Parathyroid adenoma (tissue), 2 donors: Measurements from ENCODE around the gene SLC6A13.

ENCODE experiments used
- H2AFZ ChIP-seq: fragments of 300-600 bp; sonication (generic); one replicate; pipeline ENCODE4 v1.7.0; 2017; ENCODE audit warnings: antibody characterized with exemption, mild to moderate bottlenecking
- H3K27ac ChIP-seq: fragments of 300-600 bp; sonication (generic); one replicate; pipeline ENCODE4 v1.7.0; 2017
- H3K27me3 ChIP-seq: fragments of 300-600 bp; sonication (generic); one replicate; pipeline ENCODE4 v1.7.0; 2017; ENCODE audit warnings: low read length; ENCODE audit not compliant: control insufficient read depth, insufficient read depth
- H3K36me3 ChIP-seq: fragments of 300-600 bp; sonication (generic); one replicate; pipeline ENCODE4 v1.7.0; 2017; ENCODE audit warnings: low read length; ENCODE audit not compliant: control insufficient read depth, insufficient read depth
- H3K4me1 ChIP-seq: fragments of 300-600 bp; sonication (generic); one replicate; pipeline ENCODE4 v1.7.0; 2017; ENCODE audit warnings: control low read depth
- H3K4me2 ChIP-seq: fragments of 300-600 bp; sonication (generic); one replicate; pipeline ENCODE4 v1.7.0; 2017; ENCODE audit warnings: low read length
- H3K4me3 ChIP-seq: fragments of 300-600 bp; sonication (generic); one replicate; pipeline ENCODE4 v1.7.0; 2017; ENCODE audit warnings: low read depth, low read length
- H3K79me2 ChIP-seq: fragments of 300-600 bp; sonication (generic); one replicate; pipeline ENCODE4 v1.7.0; 2017; ENCODE audit warnings: control low read depth
- H3K9ac ChIP-seq: fragments of 300-600 bp; sonication (generic); one replicate; pipeline ENCODE4 v1.7.0; 2017; ENCODE audit warnings: mild to moderate bottlenecking
- H3K9me3 ChIP-seq: fragments of 300-600 bp; sonication (generic); one replicate; pipeline ENCODE4 v1.7.0; 2017; ENCODE audit warnings: low read length; ENCODE audit not compliant: control insufficient read depth
- TF ChIP-seq, protein P1 (sequence below): fragments of 300-600 bp; sonication (generic); IDR thresholded peaks from one replicate; pipeline ENCODE4 v1.7.0; 2017; ENCODE audit warnings: antibody characterized with exemption, mild to moderate bottlenecking
- donor health status: primary hyperparathyroidism.

SLC6A13 gene

DNA sequence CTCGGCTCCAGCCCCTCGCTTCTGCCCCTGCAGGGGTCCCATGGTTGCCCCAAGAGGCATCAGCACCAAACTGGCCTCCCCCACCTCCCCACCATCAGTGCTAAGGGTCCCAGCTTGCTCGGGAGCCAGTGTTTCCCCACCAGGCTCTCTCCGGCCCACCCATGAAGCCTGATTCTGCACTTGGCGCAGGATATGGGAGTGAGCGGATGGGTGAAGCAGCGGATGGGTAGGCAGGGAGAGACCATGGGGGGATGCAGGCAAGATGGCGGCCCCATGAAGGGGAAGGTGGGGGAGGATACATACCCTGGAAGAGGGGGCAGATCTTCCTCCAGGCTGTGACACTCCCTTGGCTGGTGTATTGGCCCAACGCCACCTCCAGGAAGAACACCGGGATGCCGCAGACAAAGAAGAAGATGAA, 58.4 kb downstream of the SLC6A13 start:
- no peak overlapping the region for H3K9ac ChIP-seq
- H2AFZ ChIP-seq, result peak overlapping the region; percentile 92
- TF ChIP-seq, protein P1, sequence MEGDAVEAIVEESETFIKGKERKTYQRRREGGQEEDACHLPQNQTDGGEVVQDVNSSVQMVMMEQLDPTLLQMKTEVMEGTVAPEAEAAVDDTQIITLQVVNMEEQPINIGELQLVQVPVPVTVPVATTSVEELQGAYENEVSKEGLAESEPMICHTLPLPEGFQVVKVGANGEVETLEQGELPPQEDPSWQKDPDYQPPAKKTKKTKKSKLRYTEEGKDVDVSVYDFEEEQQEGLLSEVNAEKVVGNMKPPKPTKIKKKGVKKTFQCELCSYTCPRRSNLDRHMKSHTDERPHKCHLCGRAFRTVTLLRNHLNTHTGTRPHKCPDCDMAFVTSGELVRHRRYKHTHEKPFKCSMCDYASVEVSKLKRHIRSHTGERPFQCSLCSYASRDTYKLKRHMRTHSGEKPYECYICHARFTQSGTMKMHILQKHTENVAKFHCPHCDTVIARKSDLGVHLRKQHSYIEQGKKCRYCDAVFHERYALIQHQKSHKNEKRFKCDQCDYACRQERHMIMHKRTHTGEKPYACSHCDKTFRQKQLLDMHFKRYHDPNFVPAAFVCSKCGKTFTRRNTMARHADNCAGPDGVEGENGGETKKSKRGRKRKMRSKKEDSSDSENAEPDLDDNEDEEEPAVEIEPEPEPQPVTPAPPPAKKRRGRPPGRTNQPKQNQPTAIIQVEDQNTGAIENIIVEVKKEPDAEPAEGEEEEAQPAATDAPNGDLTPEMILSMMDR, result no peak
- H3K27ac ChIP-seq, result peak overlapping the region; percentile 21
- H3K4me3 ChIP-seq, result peak overlapping the region; percentile 43
- no peaks in the 10 kb centered on the region for H3K36me3 ChIP-seq
- H3K4me1 ChIP-seq, result peaks cover 15% of the 10 kb centered on the region
- H3K27me3 ChIP-seq, result no peaks in the 10 kb centered on the region
- H3K4me2 ChIP-seq, result peak overlapping the region; percentile 81
- H3K9me3 ChIP-seq, result no peaks in the 10 kb centered on the region
- H3K79me2 ChIP-seq, result no peaks in the 10 kb centered on the region

DNA sequence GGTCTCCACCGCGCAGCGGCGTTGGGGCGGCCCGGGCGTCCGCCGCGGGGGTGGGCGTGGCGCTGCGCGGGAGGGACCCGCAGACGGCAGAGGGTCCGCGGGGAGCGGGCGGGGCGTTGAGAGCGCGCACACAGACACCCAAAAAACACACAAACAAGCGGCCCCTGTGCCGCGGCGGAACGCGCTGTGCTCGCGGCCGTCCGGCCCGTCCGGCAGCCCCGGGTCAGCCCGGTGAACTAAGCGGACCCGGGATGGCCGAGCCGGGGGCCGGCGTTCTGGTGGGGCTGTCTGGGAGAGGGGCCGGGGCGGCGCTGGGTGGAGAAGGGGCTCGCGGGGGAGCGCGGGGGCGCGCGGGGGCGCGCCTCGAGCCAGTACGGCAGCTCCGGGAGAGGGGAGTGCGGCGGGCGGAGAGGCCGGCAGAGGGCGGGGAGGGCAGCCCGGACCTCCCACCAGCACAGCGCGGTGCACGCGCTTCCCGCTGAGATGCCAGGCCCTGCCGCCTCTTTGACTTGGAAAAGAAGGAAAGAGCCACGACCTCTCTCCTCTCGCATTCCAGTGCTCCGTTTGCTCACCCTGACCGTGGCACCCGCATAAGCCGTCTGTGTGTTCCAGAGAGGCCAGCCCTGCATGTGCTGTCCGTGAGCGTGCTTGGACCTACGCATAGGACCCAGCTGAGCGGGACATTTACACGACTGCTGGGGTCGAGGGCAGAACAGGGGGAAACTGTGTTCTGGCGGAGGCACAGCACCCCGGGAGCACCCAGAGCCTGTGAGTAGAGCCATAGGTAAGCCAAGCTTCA, 59.0 kb downstream of the SLC6A13 start:
- Histone ChIP-seq H3K27ac (peak overlapping the region; percentile 21), H3K9me3 (no peaks in the 10 kb centered on the region), H3K27me3 (no peaks in the 10 kb centered on the region), H3K4me1 (peaks cover 21% of the 10 kb centered on the region), H3K9ac (peak overlapping the region; percentile 65), H2AFZ (peak overlapping the region; percentile 92), H3K4me3 (peak overlapping the region; percentile 43), H3K4me2 (peak overlapping the region; percentile 81), H3K36me3 (no peaks in the 10 kb centered on the region), H3K79me2 (no peaks in the 10 kb centered on the region)
- TF ChIP-seq, protein P1, result peak; percentile 25

DNA sequence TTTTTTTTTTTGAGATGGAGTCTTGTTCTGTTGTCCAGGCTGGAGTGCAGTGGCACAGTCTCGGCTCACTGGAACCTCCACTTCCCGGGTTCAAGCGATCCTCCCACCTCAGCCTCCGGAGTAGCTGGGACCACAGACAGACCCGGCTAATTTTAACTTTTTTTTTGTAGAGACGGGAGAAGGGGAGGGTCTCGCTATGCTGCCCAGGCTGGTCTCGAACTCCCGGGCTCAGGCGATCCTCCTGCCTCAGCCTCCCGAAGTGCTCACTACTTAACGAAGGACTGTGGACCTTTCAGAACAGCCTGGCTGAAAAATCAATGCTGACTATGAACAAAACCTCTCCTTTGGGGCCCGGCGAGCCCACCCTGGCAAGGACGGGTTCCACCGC, 59.6 kb downstream of the SLC6A13 start:
- Histone ChIP-seq H3K27me3 (no peaks in the 10 kb centered on the region), H3K4me3 (peak overlapping the region; percentile 43)

DNA sequence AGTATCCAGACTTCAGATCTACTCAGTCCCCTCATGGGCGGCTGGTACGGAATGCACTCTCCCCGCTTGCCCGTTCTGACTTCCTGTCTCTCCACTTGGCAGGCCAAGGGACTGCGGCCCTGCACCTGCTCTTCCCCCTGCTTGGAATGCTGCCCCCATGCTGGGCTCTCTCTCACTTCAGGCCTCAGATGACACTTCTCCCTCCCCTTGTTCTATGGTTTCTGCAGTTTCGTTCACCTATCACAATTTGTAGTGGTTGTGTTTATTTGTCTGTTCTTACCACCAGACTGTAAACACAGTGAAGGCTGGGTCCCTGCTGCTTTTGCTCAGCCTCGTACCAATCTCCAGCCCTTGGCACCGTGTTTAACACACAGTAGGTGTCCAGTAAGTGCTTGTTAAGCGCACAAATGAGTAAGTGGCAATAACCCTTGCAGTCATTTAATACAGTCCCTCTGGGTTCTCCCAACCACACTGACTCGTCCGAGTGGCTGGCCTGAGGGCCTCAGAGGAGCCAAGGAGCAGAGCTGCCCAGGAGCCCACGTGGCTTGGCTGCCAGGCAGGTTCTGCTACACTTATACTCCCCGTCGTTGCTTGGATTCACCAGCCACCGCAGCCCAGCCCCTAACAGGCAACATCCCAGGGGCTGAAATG, 60.4 kb downstream of the SLC6A13 start:
- Histone ChIP-seq H3K9ac (no peak overlapping the region), H3K36me3 (no peaks in the 10 kb centered on the region), H3K27me3 (no peaks in the 10 kb centered on the region), H3K4me3 (no peak overlapping the region), H2AFZ (peak overlapping the region; percentile 71), H3K4me2 (no peak overlapping the region), H3K9me3 (no peaks in the 10 kb centered on the region), H3K27ac (peak overlapping the region; percentile 63), H3K79me2 (no peaks in the 10 kb centered on the region), H3K4me1 (peaks cover 21% of the 10 kb centered on the region)
- TF ChIP-seq, protein P1, result no peak

More for the DNA sequence above, 59.6 kb downstream of the SLC6A13 start:
- peak overlapping the region; percentile 92 for H2AFZ ChIP-seq
- H3K9ac ChIP-seq, result no peak overlapping the region
- H3K4me2 ChIP-seq, result peak overlapping the region; percentile 81
- H3K27ac ChIP-seq, result peak overlapping the region; percentile 21
- no peaks in the 10 kb centered on the region for H3K36me3 ChIP-seq
- peaks cover 21% of the 10 kb centered on the region for H3K4me1 ChIP-seq
- TF ChIP-seq, protein P1, result no peak
- no peaks in the 10 kb centered on the region for H3K79me2 ChIP-seq
- H3K9me3 ChIP-seq, result no peaks in the 10 kb centered on the region
